ENCODE data around the gene TRIM40.

DNA sequence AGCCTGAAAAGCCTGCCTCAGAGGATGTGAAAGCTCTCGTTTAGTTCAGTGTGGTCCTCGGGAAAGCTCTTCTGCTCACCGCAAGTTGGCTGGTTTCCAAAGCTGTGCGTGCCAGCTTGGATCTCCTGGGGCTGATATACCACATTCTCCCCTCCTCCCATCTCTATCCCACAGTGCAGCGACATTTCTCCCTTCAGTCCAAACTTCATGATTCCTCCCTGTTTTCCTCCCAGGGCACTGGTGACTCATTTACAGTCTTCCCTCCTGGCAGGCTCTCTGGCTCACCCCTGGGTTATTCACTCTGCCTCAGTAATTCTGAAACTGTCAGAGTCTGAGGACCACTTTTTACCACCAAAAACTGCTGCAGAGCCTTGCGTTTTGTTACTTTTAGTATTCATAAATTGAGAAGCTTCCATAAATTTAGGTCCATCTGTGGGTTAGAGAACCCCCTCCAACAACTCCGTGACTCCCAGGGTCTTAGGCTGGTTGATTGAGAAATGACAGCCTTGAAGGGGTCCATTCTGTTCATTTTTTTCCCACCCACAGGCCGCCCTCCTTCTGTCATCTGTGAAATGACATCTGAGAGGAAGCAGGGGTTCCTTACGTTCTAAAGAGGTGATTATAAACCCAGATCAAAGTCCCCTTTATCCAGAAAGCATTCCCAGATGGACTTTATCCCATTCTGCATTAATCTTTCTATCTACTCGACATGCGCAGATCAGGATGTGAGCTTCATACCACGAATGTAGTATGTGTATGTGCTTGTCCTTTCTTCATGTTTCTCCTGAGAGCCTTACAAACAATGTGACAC lies 19.0 kb downstream of the TRIM40 start:
- TF ChIP-seq POLR2AphosphoS5 (IDR thresholded peaks at IDR 0.05; ENCODE audit: insufficient read depth in 1 of 2, low read depth in 1 of 2) (no peak), POLR2A (IDR thresholded peaks at IDR 0.05) (no peak)
- TF ChIP-seq, protein P1, sequence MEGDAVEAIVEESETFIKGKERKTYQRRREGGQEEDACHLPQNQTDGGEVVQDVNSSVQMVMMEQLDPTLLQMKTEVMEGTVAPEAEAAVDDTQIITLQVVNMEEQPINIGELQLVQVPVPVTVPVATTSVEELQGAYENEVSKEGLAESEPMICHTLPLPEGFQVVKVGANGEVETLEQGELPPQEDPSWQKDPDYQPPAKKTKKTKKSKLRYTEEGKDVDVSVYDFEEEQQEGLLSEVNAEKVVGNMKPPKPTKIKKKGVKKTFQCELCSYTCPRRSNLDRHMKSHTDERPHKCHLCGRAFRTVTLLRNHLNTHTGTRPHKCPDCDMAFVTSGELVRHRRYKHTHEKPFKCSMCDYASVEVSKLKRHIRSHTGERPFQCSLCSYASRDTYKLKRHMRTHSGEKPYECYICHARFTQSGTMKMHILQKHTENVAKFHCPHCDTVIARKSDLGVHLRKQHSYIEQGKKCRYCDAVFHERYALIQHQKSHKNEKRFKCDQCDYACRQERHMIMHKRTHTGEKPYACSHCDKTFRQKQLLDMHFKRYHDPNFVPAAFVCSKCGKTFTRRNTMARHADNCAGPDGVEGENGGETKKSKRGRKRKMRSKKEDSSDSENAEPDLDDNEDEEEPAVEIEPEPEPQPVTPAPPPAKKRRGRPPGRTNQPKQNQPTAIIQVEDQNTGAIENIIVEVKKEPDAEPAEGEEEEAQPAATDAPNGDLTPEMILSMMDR (IDR thresholded peaks at IDR 0.05) = no peak

Data from vagina (tissue), 2 donors.